Epithelial cell of proximal tubule (primary cell): ENCODE data around the gene EIF4E3. TPM values are rescaled to one million over a fixed set of nuclear protein-coding genes. Genes with fewer than 3 reads are reported as not detected.

Experiments
- DNase-seq: peaks from one replicate; pipeline ENCODE4 v3.0.0-alpha.2; 2011; ENCODE audit warnings: low read depth
- H3K4me3 ChIP-seq: 2 replicates; pipeline ENCODE4 v1.5.1; 2011; ENCODE audit warnings: low read depth, mild to moderate bottlenecking, low read length
- CTCF ChIP-seq: conservative IDR thresholded peaks from 2 replicates; pipeline ENCODE4 v1.5.1; 2012; ENCODE audit warnings: low read depth, mild to moderate bottlenecking, low read length
- total RNA-seq: library from RNA; depleted of rRNA; stranded (reverse); fragments of >200 nt; gene quantifications from 2 replicates; pipeline ENCODE4 v1.2.3, GENCODE V29; 2015

EIF4E3 gene
- total RNA-seq, 1 donor from 2014 or later: 2.5 TPM

- no peak for TF ChIP-seq CTCF
- H3K4me3 ChIP-seq: no peak overlapping the region
- DNase-seq: no peak
These were observed 83.5 kb downstream of the EIF4E3 start for GRCh38 chr3:71641674-71642073.

GRCh38 chr3:71640331-71640983 is 84.7 kb downstream of the EIF4E3 start:
- TF ChIP-seq CTCF: no peak
- no peak for DNase-seq
- no peak overlapping the region for H3K4me3 ChIP-seq

- DNase-seq: no peak
- no peak overlapping the region for H3K4me3 ChIP-seq
- TF ChIP-seq CTCF: no peak
These were observed 88.7 kb downstream of the EIF4E3 start for GRCh38 chr3:71636482-71636881.

- no peak for TF ChIP-seq CTCF
- no peak for DNase-seq
- H3K4me3 ChIP-seq: no peak overlapping the region
These were observed 89.2 kb downstream of the EIF4E3 start for GRCh38 chr3:71636001-71636400.

GRCh38 chr3:71634671-71635070 is 90.5 kb downstream of the EIF4E3 start:
- TF ChIP-seq CTCF: no peak
- no peak for DNase-seq
- H3K4me3 ChIP-seq: no peak overlapping the region

- no peak overlapping the region for H3K4me3 ChIP-seq
These were observed 95.5 kb downstream of the EIF4E3 start for GRCh38 chr3:71629711-71630110.

More at GRCh38 chr3:71629711-71630110, 95.5 kb downstream of the EIF4E3 start:
- DNase-seq: no peak
- no peak for TF ChIP-seq CTCF
